Measurements from ENCODE around the gene HTT. TPM values are rescaled to one million over a fixed set of nuclear protein-coding genes. Genes with fewer than 3 reads are reported as not detected.

Gene HTT
- total and polyA plus RNA-seq, 10 donors: 10.0 to 124 (median 84.4) TPM

DNA sequence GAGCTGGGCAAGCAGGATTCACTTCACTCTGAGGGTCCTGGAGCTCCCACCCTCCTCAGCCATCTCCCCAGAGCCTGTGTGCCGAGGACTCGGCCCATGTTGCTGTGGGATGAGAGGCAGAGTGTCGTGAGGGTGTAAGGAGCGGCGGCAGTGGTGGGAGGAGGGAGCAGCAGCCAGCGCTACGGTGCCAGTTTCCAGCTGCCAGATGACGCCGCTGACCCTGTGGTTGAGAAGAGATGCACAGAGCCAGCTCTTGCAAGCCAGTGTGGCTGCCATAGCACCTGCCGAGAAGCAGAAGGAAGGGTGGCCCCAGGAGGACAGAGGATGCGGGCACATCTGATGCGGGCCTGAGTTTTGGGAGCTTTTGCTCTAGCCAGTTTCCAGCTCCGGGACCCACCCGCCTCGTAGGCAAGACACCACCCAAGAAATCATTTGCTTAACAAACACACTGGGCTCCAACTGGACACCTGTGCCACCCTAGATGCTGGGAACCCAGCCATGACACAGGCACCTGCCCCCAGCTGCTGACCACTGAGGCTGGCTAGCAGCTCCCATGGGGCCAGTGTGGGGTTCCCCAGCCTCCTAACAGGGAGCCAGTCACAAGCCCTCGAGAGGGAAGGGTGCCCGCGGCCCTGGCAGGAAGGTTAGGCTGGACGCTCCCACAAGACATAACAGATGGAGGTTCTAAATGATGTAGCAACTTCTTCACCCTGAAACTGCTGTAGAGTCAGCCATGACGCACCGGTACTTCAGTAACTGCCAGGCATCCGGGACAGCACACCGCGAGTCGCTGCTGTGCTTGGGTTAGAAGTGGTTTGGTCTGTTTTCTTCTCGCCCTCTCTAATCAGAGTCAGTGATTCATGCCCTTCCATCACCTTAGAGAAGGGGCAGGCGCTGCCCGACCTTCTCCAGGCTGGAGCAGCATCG, 183.3 kb downstream of the HTT start:
- intact Hi-C loops (cut with DNase I; ENCODE audit: low total_unique reads): no loop called here
- peak; percentile 75 for DNase-seq
- Histone ChIP-seq H3K27ac (peak overlapping the region in 1 of 8 donors; percentile 8), H3K36me3 (peaks cover 0 to 34% (median 4%) of the 10 kb centered on the region in 6 donors), H3K4me3 (peak overlapping the region in 1 of 8 donors; percentile 6), H3K9me3 (no peaks in the 10 kb centered on the region), H3K27me3 (replicated peaks in 1 of 7) (no peaks in the 10 kb centered on the region), H3K4me1 (peaks cover 0 to 7% (median 0%) of the 10 kb centered on the region in 6 donors)
- 70 to 88% (median 79%) methylated on average over 22 to 29 of the region's 29 CpGs for WGBS, 5 donors
- TF ChIP-seq, protein P1, sequence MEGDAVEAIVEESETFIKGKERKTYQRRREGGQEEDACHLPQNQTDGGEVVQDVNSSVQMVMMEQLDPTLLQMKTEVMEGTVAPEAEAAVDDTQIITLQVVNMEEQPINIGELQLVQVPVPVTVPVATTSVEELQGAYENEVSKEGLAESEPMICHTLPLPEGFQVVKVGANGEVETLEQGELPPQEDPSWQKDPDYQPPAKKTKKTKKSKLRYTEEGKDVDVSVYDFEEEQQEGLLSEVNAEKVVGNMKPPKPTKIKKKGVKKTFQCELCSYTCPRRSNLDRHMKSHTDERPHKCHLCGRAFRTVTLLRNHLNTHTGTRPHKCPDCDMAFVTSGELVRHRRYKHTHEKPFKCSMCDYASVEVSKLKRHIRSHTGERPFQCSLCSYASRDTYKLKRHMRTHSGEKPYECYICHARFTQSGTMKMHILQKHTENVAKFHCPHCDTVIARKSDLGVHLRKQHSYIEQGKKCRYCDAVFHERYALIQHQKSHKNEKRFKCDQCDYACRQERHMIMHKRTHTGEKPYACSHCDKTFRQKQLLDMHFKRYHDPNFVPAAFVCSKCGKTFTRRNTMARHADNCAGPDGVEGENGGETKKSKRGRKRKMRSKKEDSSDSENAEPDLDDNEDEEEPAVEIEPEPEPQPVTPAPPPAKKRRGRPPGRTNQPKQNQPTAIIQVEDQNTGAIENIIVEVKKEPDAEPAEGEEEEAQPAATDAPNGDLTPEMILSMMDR (IDR thresholded peaks at IDR 0.05 in 8 of 11, conservative IDR thresholded peaks at IDR 0.05 in 3 of 11): no peak
- TF ChIP-seq POLR2AphosphoS5 (IDR thresholded peaks at IDR 0.05): peak in 2 of 3 donors; percentile 16 to 25

DNA sequence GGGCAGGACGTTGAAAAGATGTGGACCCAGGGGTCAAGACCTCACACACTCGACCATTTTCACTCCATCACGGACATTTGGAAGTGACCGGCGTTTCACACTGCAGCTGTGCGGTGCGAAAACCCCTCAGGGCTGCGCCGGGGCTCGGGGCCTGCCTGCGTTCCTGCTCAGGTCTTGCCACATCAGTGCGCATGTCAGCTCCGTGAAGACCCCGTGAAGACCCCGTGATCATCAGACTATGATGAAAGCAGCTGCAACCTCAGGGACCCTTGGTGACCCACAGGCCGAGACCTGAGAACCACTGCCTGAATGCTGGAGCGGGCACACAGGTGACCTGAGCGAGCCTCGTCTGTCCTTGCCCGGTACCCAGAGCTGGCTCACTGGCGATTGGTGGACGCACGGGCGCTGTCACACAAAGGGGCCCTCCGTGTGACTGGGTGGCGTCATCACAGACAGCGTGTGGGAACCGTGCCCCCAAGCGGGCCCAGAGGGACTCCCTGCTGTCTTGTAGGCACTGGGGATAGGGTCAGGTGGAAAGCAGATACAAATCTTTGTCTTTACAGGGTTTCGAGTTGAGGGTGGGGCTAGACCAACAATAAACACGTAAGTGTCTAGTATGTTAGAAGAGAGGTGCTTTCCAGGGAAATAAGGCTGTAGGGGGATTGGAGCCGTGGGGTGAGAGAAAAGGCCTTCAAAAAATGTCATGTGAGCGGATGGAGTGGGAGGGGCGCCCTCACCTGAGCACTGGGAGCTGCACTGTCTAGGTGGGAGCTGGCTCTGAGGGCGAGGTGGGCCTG, 187.1 kb downstream of the HTT start:
- no peak for DNase-seq
- peaks cover 0 to 6% (median 0%) of the 10 kb centered on the region in 6 donors for H3K4me1 ChIP-seq
- no peaks in the 10 kb centered on the region for H3K9me3 ChIP-seq
- 86 to 94% (median 90%) methylated on average over 28 to 35 of the region's 35 CpGs for WGBS, 5 donors
- no peak overlapping the region for H3K4me3 ChIP-seq
- TF ChIP-seq, protein P1 (IDR thresholded peaks at IDR 0.05 in 8 of 11, conservative IDR thresholded peaks at IDR 0.05 in 3 of 11): no peak
- TF ChIP-seq POLR2AphosphoS5 (IDR thresholded peaks at IDR 0.05) (no peak), POLR2A (IDR thresholded peaks at IDR 0.05) (no peak)
- peaks cover 0 to 4% (median 0%) of the 10 kb centered on the region in 6 donors for H3K36me3 ChIP-seq
- intact Hi-C loops (cut with DNase I; ENCODE audit: low total_unique reads): no loop called here
- no peaks in the 10 kb centered on the region for H3K27me3 ChIP-seq (replicated peaks in 1 of 7)
- H3K27ac ChIP-seq: no peak overlapping the region

DNA sequence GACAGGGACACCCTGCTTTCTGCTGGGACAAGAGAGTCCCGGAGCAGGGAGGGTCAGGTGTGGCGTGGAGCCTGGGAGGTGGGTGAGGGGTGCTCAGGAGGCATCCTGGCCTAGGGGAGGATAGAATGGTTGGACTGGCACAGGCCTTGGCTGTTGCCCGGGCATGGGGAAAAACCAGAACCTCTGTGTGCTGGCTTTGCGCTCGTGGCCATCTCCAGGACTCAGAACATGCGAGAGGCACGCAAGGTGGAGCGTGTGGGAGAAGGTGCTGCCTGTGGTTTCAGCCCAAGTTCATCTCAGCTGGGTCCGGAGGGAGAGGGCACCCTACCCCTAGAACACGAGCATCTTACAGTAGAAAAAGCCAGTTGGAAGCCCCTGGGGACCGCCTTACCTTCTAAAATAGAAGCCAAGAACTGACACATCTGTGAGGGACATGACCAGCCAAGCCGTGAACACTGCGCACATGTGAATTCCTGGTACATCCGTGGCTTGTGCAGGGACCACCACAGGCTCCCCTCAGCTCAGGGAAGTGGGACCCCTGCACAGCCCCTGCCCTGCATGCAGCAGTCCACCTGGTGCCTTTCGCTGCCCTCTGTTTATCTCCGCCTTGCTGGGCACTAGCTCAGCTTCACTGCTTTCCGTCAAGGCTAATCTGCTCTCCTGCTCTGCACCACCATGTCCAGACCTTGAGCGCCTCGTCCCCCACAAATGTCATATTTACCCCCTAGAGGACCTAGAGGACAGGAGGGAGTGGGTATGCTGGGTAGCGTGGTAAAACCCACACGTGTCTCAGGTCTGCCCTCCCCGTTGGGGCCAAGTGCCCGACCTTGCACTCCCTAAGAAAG, 187.9 kb downstream of the HTT start:
- TF ChIP-seq POLR2AphosphoS5 (IDR thresholded peaks at IDR 0.05) (no peak), POLR2A (IDR thresholded peaks at IDR 0.05) (no peak)
- TF ChIP-seq, protein P1 (IDR thresholded peaks at IDR 0.05 in 8 of 11, conservative IDR thresholded peaks at IDR 0.05 in 3 of 11): no peak
- H3K27me3 ChIP-seq (replicated peaks in 1 of 7): no peaks in the 10 kb centered on the region
- no peak overlapping the region for H3K4me3 ChIP-seq
- no peak for DNase-seq
- H3K4me1 ChIP-seq: peaks cover 0 to 5% (median 0%) of the 10 kb centered on the region in 6 donors
- no peaks in the 10 kb centered on the region for H3K9me3 ChIP-seq
- intact Hi-C loops (cut with DNase I; ENCODE audit: low total_unique reads): no loop called here
- 84 to 92% (median 86%) methylated on average over 23 of the region's 23 CpGs for WGBS, 5 donors
- no peaks in the 10 kb centered on the region for H3K36me3 ChIP-seq
- H3K27ac ChIP-seq: no peak overlapping the region

All from spleen (tissue), 11 donors.